ENCODE measurements around the gene BORCS6.
"Not testable (repeated sequence)": the region's sequence is repeated elsewhere in the genome, so short reads cannot be mapped to it uniquely, and the experiment has no call there.

Gene BORCS6

DNA sequence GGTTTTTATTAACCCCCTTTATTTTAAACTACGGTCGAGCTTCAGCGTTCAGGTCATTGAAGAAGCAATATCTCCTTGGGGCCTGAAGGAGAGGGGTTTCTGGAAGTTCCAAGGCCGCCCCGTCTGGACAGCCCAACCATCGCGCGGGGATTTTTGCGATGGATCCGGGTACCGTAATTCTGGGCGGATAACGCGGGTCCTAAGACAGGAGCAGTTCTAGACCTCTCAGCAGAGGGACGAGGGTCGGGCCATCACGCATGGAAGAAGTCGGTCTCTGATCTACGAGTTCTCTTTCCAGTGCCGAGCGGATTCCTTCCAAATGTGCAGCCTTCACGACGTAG, 3.6 kb downstream of the BORCS6 start:
- H3K27ac ChIP-seq (ENCODE audit: low read depth, low read length): no peak overlapping the region

DNA sequence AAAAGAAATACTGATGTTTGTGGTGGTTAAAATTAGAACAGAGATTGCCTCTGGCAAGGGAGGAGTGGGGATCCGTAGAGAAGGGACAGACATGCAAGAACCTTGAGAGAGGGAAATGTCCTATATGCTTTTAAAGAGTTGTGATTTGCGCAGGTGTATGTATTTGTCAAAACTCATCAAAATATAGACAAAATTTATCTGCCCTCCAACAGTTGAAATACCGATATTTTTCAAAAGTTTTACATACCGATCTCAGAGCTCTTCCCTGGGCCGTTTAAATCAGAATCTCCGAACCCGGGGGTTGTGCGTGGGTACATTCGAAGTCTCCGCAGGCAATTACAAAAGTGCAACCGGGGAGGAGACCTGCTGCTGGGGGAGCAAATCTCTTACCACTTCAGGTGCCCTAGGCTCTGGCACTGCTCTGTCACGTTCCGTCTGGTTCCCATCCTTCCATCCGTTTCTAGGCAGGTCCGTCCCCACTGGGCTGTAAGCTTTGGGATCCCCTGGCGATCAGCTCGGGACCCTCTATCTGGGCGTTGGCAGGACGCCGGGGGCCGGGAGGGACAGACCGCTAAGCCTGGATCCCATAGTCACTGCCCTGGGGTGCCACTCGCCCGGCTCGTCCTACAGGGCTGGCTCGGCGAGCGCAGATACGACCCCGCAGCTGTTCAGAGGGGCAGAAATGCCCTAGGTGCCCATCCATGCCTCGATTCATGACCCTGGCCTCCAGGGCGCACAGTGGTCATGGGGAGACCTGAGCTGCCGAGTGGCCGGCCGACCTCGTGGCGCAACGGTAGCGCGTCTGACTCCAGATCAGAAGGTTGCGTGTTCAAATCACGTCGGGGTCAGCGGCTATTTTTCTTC, 4.2 kb downstream of the BORCS6 start:
- Histone ChIP-seq H3K4me3 (ENCODE audit: low read length) (peak overlapping the region; percentile 73), H3K4me1 (ENCODE audit: insufficient read depth, low read length) (peaks cover 12% of the 10 kb centered on the region), H3K9ac (ENCODE audit: low read depth, low read length) (peak overlapping the region; percentile 48), H3K36me3 (ENCODE audit: insufficient read depth, low read length) (no peaks in the 10 kb centered on the region), H3K27me3 (ENCODE audit: insufficient read depth, low read length) (peaks cover 21% of the 10 kb centered on the region), H3K9me3 (ENCODE audit: insufficient read depth, low read depth, low read length) (no peaks in the 10 kb centered on the region), H3K27ac (ENCODE audit: low read depth, low read length) (no peak overlapping the region)
- 1% methylated on average over 43 of the region's 44 CpGs for WGBS

More for the DNA sequence above, 3.6 kb downstream of the BORCS6 start:
- peaks cover 21% of the 10 kb centered on the region for H3K27me3 ChIP-seq (ENCODE audit: insufficient read depth, low read length)
- no peaks in the 10 kb centered on the region for H3K9me3 ChIP-seq (ENCODE audit: insufficient read depth, low read depth, low read length)
- peaks cover 12% of the 10 kb centered on the region for H3K4me1 ChIP-seq (ENCODE audit: insufficient read depth, low read length)
- peak overlapping the region; percentile 48 for H3K9ac ChIP-seq (ENCODE audit: low read depth, low read length)
- H3K36me3 ChIP-seq (ENCODE audit: insufficient read depth, low read length): no peaks in the 10 kb centered on the region
- under 1% methylated on average over 23 of the region's 23 CpGs for WGBS
- H3K4me3 ChIP-seq (ENCODE audit: low read length): peak overlapping the region; percentile 73

DNA sequence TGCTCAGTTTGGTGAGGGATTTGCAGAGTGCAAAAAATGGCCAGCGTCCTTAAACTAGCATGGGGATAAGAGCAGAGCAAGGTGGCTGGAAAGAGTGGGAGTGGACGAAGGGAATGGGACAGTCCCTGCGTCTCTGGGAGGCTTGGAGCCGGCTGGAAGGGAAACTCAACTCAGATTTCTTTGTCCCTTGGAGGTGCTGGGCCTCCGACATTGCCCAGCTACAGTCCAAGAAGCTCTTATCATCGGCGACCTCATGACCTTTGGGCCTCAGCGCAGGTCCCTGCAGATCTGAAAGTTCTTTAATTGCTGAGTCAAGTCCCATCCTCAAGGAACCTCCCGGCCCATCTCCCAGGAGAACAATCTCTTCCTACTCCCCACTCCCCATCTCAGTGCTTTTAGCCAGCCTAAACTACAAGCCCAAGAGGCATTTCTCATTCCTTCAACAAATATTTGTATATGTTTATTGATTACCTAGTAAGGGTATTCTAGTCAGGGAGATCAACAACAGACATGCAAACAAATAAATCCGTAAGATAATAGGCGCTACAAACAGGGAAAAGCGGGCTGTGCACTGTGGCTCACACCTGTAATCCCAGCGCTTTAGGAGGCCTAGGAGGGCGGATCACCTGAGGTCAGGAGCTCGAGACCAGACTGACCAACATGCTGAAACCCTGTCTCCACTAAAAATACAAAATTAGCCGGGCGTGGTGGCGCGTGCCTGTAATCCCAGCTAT, 12.8 kb downstream of the BORCS6 start:
- Histone ChIP-seq H3K4me3 (ENCODE audit: low read length) (peak overlapping the region; percentile 76), H3K36me3 (ENCODE audit: insufficient read depth, low read length) (no peaks in the 10 kb centered on the region), H3K27me3 (ENCODE audit: insufficient read depth, low read length) (no peaks in the 10 kb centered on the region), H3K27ac (ENCODE audit: low read depth, low read length) (peak overlapping the region; percentile 57), H3K4me1 (ENCODE audit: insufficient read depth, low read length) (peaks cover 16% of the 10 kb centered on the region), H3K9me3 (ENCODE audit: insufficient read depth, low read depth, low read length) (no peaks in the 10 kb centered on the region), H3K9ac (ENCODE audit: low read depth, low read length) (peak overlapping the region; percentile 85)
- 77% methylated on average over 19 of the region's 19 CpGs for WGBS

DNA sequence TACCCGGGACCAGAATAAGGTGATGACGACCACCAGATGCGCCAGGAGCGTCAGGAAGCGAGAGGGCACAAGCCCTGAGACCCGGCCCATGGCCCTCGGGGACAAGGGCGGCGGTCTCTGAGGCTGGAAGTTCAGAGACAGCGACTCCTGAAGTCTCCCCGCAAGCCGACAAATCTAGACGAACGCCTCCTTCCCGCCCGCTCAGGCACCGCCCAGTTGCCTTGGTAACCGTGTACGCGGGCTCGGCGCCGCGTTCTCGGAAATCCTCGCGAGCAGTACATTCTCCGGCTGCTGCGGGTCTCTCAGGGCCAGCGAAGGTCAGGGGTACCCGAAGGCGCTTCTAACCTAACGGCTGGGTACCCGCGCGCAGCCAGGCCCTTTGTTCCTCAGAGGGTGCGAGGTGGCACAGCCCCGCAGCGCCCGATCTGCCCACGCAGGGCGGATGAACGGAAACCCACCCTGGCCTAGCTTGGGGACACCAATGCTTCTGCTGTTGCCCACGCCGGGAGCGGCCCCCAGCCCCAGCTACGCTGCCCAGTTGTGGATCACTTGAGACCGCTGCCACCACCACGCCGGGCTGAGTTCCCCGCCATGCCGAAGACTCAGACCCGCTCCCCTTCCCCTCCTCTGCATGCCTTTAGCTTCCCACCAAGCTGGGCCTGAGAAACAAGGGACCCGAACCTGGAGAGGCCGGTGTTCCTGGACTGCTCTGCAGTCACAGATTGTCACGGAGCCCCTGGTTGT, 13.6 kb downstream of the BORCS6 start, which contains the start of gene TMEM107:
Gene TMEM107 (minus strand): TSS at position 184 of the 744 bp plus-strand sequence. CDS start 94 bp downstream, at position 90.
- Histone ChIP-seq H3K36me3 (ENCODE audit: insufficient read depth, low read length) (no peaks in the 10 kb centered on the region), H3K9ac (ENCODE audit: low read depth, low read length) (peak within 1 kb of the TSS; percentile 85), H3K27ac (ENCODE audit: low read depth, low read length) (peak within 1 kb of the TSS; percentile 57), H3K27me3 (ENCODE audit: insufficient read depth, low read length) (no peaks in the 10 kb centered on the region), H3K9me3 (ENCODE audit: insufficient read depth, low read depth, low read length) (no peaks in the 10 kb centered on the region), H3K4me3 (ENCODE audit: low read length) (peak within 1 kb of the TSS; percentile 76), H3K4me1 (ENCODE audit: insufficient read depth, low read length) (peaks cover 16% of the 10 kb centered on the region)
- WGBS: 4% methylated on average over 56 of the region's 56 CpGs

DNA sequence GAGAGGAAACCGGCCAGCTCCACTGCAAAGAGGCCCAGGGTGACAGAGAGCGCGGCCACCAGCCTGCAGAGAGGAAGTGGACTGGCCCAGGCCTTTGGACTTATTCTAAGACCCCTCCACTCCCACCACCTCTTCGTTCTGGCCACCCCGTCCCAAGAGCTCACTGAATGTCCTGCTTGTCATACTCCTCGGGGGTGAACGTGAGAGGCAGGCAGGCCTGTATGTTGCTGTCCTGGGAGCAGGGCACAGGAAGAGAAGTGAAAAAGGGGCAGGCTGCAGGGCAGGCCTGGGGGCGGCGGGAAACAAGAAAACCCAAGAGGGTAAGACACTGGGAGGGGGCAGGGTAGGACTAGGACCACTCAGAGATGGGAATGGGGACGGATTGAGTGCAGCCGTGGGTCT, 14.2 kb downstream of the BORCS6 start:
- Histone ChIP-seq H3K4me1 (ENCODE audit: insufficient read depth, low read length) (peaks cover 16% of the 10 kb centered on the region), H3K27ac (ENCODE audit: low read depth, low read length) (0 out of 2 replicates have a peak overlapping the region, but pooled peaks have one; percentile 7), H3K4me3 (ENCODE audit: low read length) (peak overlapping the region; percentile 76), H3K27me3 (ENCODE audit: insufficient read depth, low read length) (no peaks in the 10 kb centered on the region), H3K36me3 (ENCODE audit: insufficient read depth, low read length) (no peaks in the 10 kb centered on the region), H3K9me3 (ENCODE audit: insufficient read depth, low read depth, low read length) (no peaks in the 10 kb centered on the region), H3K9ac (ENCODE audit: low read depth, low read length) (peak overlapping the region; percentile 85)
- 28% methylated on average over 11 of the region's 11 CpGs for WGBS

DNA sequence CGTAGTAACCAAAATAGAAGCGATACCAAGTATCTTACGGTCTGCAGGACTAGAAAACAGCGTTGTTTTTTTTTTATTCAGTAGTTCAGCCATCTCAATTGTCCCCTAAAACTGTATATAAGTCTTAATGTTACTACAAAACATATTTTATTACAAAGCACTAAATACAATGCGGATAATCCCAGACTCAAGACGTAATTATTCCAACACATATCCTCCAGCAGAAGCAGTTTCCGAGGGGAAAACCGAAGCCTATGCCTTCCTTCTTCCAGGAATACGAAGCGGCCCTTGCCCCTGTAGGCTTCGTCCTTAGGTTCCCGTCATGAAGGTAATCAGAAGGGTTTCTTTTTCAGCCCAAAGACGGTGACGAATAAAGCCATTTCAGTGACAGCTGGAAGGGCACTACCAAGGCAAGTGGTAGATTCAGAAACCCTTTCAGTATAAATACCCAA, 16.1 kb downstream of the BORCS6 start:
- Histone ChIP-seq H3K4me3 (ENCODE audit: low read length) (peak overlapping the region; percentile 68), H3K9me3 (ENCODE audit: insufficient read depth, low read depth, low read length) (no peaks in the 10 kb centered on the region), H3K36me3 (ENCODE audit: insufficient read depth, low read length) (no peaks in the 10 kb centered on the region), H3K27me3 (ENCODE audit: insufficient read depth, low read length) (no peaks in the 10 kb centered on the region), H3K4me1 (ENCODE audit: insufficient read depth, low read length) (peaks cover 16% of the 10 kb centered on the region), H3K9ac (ENCODE audit: low read depth, low read length) (peak overlapping the region; percentile 90), H3K27ac (ENCODE audit: low read depth, low read length) (peak overlapping the region; percentile 88)
- 2% methylated on average over 14 of the region's 14 CpGs for WGBS

DNA sequence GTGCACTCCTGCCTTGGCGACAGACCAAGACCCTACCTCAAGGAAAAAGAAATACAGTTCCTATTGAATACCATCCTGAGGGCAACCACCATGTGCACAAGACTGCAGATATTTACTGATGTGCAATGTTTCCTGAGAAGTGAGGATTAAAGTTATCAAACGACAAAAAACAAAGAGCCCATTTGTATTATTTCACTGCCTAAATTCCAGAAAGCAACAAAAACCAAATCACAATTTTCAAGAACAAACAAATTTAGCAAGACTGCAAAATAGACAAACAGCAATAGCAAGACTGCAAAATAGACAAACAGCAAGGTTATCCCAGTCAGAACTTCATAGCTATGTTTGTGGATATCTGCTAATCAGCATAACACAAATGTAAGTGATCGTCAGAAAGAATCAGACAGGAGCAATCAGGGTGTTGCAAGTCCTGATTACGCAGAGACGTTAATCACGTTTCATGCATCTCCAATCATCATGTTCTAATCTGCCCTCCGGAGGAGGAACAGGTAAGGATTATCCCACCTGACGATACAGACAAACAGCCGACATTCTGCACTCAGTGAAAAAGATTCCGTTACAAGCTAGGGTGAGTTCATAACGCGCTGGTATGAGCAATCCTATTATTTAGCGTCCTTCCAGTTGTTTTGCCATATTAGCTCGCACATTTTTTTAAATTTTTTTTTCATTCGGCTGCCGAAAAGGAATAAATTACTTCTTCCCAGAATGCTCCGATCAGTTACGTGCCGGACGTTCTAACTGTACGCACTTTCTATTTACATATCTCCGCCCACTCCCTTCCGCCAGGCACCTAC, 16.7 kb downstream of the BORCS6 start:
- Histone ChIP-seq H3K36me3 (ENCODE audit: insufficient read depth, low read length) (no peaks in the 10 kb centered on the region), H3K4me3 (ENCODE audit: low read length) (peak overlapping the region; percentile 68), H3K9me3 (ENCODE audit: insufficient read depth, low read depth, low read length) (no peaks in the 10 kb centered on the region), H3K27me3 (ENCODE audit: insufficient read depth, low read length) (no peaks in the 10 kb centered on the region), H3K4me1 (ENCODE audit: insufficient read depth, low read length) (peaks cover 16% of the 10 kb centered on the region), H3K27ac (ENCODE audit: low read depth, low read length) (peak overlapping the region; percentile 88), H3K9ac (ENCODE audit: low read depth, low read length) (peak overlapping the region; percentile 90)
- 2% methylated on average over 23 of the region's 23 CpGs for WGBS

DNA sequence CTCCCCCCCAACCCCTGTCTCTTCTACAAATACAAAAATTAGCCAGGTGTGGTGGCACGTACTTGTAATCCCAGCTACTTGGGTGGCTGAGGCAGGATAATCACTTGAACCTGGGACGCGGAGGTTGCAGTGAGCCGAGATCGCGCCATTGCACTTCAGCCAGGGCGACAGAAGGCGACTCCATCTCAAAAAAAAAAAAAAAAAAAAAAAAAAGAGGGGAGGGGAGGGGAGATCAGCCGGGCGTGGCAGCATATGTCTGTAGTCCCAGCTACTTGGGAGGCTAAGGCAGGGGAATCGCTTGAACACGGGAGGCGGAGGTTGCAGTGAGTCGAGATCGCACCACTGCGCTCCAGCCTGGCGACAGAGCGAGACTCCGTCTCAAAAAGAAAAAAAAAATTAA, 19.8 kb downstream of the BORCS6 start:
- not testable (repeated sequence) for H3K4me1 ChIP-seq (ENCODE audit: insufficient read depth, low read length)
- 91% methylated on average over 15 of the region's 19 CpGs for WGBS

DNA sequence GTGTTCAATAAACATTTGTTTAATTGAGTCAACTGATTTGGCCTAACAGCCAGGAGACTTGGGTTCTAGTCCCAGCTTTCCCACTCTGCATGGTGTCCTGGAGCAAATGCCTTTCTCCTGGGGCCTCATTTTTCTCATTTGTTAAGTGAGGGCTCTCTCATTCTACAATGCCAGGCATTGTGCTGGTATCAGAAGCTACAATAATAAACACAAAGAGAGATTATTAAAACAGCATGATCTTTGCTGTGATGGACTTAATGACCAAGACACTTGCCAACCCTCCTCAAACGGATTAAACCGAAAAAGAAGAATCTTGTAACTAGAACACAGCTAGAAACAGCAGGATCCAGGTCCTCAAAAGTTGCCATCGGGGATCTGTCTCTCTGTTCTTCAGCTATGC, 22.5 kb downstream of the BORCS6 start:
- peaks cover 11% of the 10 kb centered on the region for H3K4me1 ChIP-seq (ENCODE audit: insufficient read depth, low read length)
- 97% methylated on average over 3 of the region's 3 CpGs for WGBS
- H3K9me3 ChIP-seq (ENCODE audit: insufficient read depth, low read depth, low read length): no peaks in the 10 kb centered on the region
- no peaks in the 10 kb centered on the region for H3K36me3 ChIP-seq (ENCODE audit: insufficient read depth, low read length)
- H3K27me3 ChIP-seq (ENCODE audit: insufficient read depth, low read length): no peaks in the 10 kb centered on the region
- no peak overlapping the region for H3K4me3 ChIP-seq (ENCODE audit: low read length)
- H3K27ac ChIP-seq (ENCODE audit: low read depth, low read length): no peak overlapping the region
- H3K9ac ChIP-seq (ENCODE audit: low read depth, low read length): no peak overlapping the region

More for the DNA sequence above, 19.8 kb downstream of the BORCS6 start:
- H3K27me3 ChIP-seq (ENCODE audit: insufficient read depth, low read length); H3K9me3 ChIP-seq (ENCODE audit: insufficient read depth, low read depth, low read length); H3K9ac ChIP-seq (ENCODE audit: low read depth, low read length); H3K36me3 ChIP-seq (ENCODE audit: insufficient read depth, low read length); H3K27ac ChIP-seq (ENCODE audit: low read depth, low read length); H3K4me3 ChIP-seq (ENCODE audit: low read length): not testable (repeated sequence)

DNA sequence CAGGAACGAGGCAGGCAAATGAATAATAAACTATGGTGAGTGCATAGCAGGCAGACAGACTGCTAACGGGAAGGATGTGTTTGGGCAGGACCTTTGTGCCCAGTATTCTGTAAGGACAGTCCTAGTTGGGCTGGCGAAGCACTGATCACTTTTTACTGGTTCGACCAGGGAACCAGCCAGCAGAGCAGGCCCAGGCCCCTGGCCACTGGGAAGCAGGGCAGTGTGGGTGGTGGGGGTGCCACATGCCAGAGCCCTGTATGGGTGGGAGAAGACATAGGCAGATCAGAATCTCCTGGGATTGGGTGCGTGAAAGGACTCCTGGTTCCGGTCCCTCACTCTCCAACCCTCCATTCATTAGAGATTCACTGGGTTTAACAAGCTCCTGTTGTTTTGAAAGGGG, 23.2 kb downstream of the BORCS6 start:
- 89% methylated on average over 4 of the region's 6 CpGs for WGBS
- H3K4me1 ChIP-seq (ENCODE audit: insufficient read depth, low read length): peaks cover 13% of the 10 kb centered on the region
- H3K4me3 ChIP-seq (ENCODE audit: low read length): no peak overlapping the region
- H3K9me3 ChIP-seq (ENCODE audit: insufficient read depth, low read depth, low read length): no peaks in the 10 kb centered on the region
- no peaks in the 10 kb centered on the region for H3K27me3 ChIP-seq (ENCODE audit: insufficient read depth, low read length)
- no peak overlapping the region for H3K27ac ChIP-seq (ENCODE audit: low read depth, low read length)
- H3K36me3 ChIP-seq (ENCODE audit: insufficient read depth, low read length): no peaks in the 10 kb centered on the region
- H3K9ac ChIP-seq (ENCODE audit: low read depth, low read length): no peak overlapping the region
